GM19025 (cell line): ENCODE data around the gene C17orf50.
A peak's percentile ranks its signal among the peaks of the same experiment; 100 is the strongest.
"Not testable (repeated sequence)": the region's sequence is repeated elsewhere in the genome, so short reads cannot be mapped to it uniquely, and the experiment has no call there.

ENCODE experiments used
- ATAC-seq: cut with Tn5 transposase; IDR thresholded peaks from one replicate; pipeline ENCODE4 v1.9.1; 2021; ENCODE audit warnings: mild to moderate bottlenecking, low read depth, moderate library complexity; ENCODE audit not compliant: unreplicated experiment

The C17orf50 gene

DNA sequence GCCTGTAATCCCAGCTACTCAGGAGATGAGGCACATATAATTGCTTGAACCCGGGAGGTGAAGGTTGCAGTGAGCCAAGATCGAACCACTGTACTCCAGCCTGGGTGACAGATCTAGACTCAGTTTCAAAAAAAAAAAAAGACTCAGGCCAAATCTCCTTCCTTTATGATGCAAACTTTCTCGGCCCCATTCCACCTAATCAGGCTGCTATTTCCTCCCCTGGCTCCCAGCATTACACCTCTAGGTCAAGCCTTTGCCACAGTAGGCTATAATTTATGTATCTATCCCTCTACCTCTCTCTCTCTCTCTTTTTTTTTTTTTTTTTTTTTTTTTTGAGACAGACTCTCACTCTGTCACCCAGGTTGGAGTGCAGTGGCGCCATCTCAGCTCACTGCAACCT is 9.1 kb upstream of the C17orf50 start:
- not testable (repeated sequence) for ATAC-seq

DNA sequence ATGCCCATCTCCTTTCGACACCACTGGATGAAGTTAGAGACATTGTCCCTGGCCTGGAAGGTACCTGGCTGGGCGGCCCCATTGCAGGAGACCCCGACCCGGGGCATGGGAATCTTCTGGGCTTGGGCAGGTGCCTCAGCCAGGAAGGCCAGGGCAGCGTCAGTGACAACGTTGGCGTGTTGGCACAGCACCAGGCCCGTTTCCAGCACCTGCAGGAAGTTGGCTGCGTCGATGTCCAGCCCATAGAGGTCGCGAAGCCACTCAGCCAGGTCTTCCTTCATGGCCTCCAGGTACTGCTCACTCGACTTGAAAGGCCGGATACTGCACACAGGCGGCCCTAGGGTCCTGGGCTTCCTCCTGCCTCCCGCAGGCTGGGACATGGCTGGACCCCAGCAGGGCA is 8.2 kb upstream of the C17orf50 start:
- no peak for ATAC-seq

DNA sequence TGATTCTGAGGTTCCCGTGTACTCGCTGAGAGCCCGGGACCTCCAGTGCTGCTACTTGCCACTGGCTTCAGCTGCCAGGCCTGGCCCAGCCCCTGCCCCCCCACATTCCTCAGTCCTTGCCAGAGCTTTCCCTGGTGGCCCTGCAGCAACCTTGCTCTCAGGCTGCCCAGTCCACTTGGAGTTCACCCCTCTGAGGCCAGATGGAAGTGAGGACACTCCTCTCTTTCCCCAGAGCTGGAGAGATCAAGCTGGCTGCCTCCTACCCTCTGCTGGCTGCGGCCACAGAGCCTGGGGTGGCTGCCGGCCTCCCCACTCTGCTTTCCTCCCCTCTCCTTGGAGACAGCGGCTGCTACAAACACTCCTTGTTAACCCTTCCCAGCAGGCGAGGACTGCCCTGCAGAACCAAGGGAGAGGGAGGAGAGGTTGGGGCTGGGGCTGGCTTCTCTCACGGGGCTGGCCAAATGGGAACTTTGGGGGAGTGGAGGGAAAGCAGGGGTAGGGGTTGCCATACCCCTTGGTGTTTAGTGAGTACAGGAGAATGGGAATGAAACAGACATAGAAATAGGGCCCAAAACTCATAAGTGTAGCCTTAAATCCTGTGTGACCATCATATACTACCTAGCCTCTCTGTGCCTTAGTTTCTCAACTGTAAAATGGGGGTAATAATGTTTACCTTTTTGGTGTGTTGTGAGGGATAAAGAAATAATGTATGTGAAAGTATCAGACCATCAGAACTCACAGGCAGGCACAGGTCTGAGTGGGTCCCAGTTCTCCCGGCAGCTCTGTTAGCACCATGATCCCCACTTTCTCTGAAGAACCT is 7.5 kb upstream of the C17orf50 start, which contains the start of gene GAS2L2:
GAS2L2 (minus strand) TSS at position 295 of the 820 bp plus-strand sequence. CDS start 389 bp downstream, outside the sequence.
- ATAC-seq: no peak

DNA sequence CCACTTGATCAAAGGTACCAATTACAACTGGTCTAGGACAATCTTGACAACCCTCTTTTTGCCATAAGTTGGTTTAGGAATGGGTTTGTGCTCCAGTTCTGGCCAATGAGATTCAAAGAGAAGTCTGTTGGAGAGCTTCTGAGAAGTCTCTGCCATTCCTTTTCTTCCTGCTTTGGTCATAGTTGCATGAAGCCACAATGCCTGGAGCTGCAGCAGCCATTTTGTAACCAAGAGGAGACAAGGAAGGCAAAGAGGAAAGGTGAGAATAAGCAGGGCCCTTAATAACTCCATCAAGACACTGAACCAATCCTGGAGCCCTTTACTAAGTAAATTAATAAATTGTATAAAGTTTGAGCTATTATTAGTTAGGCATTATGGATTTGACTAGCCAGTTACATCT is 3.4 kb upstream of the C17orf50 start:
- no peak for ATAC-seq

DNA sequence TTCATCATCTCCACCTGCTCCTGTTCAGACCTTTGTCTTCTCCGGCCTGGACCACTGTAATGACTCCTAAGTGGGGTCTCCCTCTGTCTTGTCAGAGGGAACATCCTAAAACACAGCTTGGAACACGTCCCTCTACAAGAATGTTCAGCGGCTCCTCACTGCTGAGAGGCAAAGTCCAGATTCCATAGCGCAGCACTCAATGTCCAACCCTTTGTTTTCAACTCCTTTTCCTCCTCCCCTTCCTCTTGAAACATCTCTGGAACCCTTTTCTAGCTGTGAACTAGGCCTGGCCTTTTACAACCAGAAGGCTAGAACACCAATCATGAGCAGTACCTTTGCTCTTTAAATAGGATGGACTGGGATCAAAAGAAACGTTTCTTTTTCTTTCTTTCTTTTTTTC is 914 bp downstream of the C17orf50 start:
- ATAC-seq: no peak

DNA sequence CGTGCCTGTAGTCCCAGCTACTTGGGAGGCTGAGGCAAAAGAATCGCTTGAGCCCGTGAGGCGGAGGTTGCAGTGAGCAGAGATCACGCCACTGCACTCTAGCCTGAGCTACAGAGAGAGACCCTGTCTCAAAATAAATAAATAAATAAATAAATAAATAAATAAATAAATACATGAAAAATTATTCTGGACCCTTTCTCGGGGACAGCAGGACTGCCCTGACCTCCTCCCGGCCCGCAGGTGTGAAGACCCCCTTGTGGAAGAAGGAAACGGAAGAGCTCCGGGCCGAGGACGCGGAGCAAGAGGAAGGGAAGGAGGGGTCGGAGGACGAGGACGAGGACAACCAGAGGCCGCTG is 3.1 kb downstream of the C17orf50 start:
- ATAC-seq: no peak

DNA sequence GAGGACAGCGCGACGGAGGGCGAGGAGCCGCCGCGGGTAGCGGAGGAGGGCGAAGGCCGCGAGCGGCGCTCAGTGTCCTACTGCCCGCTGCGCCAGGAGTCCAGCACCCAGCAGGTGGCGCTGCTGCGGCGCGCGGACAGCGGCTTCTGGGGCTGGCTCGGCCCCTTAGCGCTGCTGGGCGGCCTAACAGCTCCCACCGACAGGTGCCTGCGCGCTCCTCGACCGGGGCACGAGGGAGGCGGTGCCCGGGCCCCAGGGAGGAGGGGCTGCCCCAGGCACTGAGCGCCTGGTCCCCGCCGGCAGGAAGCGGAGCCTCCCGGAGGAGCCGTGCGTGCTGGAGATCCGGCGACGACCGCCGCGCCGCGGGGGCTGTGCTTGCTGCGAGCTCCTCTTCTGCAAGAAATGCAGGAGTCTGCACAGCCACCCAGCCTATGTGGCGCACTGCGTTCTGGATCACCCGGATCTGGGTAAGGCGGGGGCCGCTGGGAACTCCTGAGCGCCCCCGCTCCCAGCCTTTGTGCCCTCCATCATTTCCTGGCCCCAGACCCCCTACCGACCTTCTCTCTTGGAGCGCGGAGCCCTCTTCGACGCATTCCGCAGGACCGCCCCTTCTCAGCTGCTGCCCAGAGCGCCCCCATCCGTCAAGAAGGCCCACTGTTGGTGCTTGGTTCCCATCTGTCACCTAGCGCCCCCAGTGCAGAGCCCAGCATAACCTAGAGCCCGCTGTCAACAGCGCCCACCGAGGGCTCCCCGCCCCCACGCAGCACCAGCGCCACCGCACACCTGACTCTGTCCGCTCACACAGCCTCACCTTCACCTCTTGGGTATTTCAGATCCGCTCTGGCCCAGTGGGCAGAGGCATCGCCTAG is 3.7 kb downstream of the C17orf50 start:
- peak; percentile 86 for ATAC-seq

DNA sequence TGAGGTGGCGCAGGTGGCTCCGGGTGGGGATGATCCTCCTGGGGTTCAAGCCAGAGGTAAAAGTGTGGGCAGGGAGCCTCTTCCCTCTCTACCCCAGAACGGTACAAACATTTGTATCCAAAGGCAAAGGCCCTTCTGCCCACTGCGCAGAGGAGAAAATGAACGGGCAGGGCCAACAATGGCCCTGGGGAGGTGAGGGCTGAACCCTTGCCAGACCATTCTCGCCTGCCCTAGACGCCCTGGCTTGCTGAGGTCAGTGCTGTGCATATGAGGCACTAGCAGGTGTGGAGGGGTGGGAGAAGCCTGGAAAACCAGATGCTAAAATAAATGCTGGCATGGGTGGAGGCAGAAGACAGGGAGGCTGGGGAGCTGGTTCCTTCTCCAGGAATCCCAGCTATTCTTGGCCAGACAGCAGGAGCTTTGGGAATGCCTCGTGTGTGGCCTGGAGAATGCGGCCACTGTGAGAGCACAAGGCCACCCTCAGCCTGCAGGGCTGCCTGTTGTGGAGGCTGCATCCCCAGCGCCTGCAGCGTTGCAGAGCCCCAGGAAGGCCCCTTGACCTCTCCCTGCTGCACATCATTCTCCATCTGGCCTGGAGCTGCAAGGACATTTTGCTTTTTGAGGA is 4.5 kb downstream of the C17orf50 start:
- ATAC-seq: no peak

DNA sequence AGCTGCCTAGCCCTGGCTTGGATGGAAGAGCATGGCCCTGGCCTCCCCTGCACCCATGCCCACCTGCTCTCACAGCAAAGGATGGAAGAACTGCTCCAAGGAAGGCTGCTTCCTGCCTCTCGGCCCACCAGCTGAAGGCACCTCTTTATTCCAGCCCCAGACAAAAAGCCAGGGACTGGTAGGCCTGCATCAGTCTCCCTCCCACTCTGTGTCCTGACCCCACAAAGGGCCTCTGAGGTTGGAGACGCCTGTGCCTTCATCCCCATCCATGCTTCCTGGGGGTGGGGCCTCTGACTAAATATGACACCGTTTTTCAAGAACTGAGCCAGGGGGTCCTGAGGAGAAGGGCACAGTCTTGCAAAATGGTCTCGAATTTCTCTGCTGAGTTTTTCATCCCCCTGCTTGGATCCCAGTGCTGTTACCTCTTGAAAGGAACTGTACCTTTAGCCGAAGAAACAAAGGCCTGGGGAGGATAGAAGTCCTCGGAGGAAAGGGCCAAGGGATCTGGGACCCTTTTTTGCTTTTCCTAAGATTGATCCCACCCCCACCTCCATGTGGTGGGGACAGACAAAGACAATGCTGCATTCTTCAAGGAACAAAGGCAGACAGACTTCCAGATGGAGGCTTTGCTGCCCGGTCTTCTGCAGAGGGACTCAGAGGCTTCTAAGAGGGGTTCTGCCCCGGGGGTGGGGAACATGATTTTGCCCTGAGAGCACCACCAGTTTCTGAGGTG is 5.2 kb downstream of the C17orf50 start:
- ATAC-seq: no peak

DNA sequence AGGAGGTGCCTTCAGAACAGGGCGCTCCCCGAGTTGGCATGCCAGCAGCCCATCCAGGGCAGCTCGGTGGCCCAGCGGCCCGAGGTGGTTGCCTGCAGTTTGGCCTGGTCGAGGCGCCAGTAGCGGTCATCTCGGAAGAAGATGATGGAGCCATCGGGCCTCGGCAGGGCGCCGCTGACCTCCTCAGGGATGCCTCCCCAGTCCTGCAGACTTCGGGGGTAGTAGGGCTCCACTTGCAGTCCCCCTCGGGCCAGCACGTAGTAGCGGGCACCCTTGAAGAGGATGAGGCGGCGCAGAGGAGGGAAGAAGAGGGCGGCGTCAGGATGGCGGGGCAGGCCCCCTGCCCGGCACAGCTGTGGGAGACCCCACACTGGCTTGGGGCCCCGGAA is 5.8 kb downstream of the C17orf50 start:
- no peak for ATAC-seq

DNA sequence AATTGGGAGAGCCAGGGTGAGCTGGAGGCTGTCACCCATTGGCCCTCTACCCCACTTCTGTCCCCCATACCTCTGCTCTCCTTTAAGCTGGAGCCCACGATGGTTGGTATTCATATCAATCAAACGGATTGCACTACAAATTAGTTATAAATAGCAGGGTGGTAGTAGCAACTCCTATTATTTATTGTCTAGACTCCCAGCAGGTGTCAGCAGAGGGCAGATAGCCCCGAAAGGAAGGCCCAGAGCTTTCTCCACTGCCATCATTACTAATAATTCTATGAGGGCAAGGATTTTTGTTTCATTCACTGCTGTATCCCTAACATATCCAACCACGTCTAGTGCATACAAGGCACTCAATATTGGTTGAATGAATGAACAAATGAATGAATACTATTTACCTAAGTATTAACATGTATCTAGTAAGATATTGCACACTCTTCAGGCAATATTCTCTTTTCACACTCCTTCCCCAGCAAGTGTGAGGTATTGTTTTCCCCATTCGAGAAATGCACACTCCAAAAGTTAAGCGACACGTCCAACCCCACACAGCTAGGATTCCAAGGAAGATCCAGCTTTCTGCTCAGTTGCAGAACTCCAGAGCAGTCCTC is 6.3 kb downstream of the C17orf50 start:
- ATAC-seq: no peak

DNA sequence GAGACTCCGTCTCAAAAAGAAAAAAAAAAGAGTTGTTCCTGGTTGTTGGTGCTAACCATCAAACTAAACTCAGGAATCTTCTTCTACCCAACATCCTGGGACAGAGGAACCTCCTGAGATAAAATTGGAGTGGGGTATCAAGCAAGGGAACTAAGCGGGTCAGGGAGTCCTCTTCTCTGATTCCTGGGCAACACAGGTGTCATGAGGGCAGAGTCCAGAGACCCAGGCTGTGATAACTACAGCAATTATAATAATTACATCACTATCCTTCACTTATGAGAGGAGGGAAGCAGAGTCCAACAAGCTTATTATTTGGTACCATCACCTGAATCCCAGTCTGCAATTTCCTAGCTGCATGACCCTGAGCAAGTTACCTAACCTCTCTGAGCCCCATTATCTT is 8.1 kb downstream of the C17orf50 start:
- no peak for ATAC-seq

DNA sequence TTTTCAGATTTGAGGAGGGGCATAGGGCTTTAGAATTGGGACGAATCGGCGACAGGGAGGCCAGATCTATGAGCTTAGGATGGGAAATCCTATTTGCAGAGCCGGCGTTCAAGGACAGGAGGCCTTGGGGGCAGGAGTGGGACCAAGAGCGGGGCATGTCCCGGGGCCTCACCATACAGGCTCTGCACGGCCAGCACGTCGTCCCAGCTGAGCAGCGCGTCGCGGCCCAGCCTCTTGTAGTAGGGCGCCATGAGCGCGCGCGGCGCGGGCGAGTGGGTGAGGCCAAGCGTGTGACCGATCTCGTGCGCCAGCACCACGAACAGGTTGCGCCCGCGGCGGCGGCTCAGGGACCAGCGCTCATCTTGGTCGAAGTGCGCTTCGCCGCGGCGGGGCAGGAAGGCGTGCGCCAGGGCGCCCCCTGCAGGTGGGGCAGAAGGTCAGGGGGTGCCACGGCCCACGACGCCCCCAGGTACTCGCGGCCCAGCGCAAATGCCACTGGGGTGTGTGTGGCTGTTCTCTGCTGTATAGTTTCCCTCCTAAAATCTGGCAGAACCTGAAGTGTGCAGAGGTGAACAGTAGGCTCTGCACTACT is 9.3 kb downstream of the C17orf50 start:
- no peak for ATAC-seq

DNA sequence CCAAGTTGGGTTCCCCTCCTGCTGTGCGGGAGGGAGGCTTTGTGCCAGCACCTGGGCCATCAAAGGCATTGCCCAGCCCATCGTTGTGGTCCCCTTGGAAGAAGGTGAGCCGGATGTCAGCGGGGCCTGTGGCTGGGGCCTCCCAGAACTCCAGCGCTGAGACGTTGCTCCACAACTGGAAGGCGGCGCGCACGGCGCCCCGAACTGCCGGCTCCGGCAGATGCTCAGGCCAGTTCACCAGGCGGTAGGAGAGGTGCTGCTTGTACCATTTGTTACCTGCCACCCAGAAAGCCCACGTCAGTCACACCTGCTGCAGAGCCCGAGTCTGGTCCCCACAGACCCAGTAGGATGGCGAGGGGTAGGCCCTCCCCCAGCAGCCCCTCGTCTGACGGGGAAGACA is 12.4 kb downstream of the C17orf50 start:
- no peak for ATAC-seq

DNA sequence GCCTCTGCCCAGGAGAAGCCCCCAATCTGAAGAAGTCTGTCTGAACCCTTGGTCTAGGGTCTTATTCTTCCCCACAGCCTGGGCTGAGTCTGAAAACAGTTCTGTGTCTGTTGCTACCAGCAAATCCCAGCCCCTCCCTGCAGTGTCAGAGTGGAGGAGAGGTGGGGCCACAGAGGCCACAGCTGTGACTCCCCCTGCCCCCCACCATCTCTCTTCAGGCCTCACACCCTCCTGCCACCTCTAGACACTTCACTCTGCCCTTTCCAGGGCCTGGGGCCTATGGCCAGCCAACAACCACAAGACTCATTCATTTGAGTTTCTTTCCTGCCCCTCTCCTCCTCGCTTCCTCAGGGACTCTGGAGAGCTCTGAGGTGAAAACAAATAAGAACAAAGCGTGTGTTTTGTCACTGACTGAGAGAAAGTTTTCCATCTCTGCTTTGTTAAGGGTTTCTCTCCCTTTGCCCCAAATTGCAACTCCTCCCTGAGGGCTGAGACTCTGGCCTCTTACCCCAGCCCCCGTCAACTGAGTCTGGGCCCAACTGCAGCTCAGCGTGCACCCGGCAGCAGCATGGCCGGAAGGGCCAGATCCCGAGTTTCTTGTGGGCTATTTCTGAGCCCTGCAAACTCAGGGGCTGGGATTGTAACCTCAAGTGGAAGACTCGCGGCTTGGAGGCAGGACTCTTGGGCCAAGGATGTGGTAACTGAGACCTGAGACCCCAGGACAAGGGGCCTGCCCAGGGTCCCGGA is 13.2 kb downstream of the C17orf50 start:
- ATAC-seq: no peak

DNA sequence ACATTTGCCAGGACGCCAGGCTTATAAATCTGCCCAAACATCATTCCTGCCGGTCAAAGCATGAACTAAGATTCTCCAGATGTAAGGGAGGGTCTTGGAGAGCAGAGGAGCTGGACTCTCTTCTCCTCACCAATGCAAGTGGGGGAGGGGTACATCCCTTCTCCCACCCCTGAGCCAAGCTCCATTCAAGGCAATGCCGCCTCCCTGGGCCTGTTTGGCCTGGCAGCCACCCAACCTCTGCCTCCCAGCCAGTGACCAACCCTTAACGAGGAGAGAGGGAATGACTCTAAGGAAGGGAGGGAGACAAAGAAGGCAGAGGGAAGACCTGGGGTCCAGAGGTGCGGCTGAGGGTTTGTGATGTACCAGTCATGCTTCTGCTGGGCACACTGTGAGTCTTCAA is 13.8 kb downstream of the C17orf50 start:
- no peak for ATAC-seq

DNA sequence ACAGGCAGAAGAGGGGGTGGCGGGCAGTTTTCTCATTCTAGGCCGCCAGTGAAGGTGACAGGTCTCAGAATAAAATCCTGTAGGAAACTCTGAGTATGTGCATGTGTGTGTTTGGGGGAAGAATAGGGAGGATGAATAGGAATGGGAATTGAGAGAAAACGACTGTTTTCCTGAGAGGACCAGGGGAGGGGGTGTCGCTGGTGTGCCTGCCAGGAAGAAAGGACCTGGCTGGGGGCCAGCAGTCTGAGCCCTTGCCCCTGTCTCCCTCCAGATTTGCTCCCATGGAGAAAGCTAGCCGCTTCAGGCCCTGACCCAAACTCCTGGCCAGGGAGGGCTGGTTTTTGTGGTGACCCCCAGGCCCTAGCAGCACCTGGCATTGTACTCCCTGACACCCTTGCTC is 14.4 kb downstream of the C17orf50 start:
- ATAC-seq: no peak

DNA sequence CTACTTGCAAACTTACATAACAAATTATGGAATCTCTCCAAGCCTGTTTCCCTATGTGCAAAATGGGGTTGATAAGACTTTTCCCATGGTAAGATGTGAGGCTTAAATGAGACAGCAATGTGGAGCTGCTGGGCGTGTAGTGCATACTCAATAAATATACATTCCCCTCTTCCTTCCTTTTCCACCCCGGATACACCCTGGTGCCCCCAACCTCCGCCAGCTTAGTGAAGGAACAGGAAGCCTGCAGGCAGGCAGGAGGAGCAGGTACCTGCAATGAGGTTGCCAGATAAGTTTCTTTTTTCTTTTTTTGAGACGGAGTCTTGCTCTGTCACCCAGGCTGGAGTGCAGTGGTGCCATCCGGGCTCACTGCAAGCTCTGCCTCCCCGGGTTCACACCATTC is 14.9 kb downstream of the C17orf50 start:
- no peak for ATAC-seq

DNA sequence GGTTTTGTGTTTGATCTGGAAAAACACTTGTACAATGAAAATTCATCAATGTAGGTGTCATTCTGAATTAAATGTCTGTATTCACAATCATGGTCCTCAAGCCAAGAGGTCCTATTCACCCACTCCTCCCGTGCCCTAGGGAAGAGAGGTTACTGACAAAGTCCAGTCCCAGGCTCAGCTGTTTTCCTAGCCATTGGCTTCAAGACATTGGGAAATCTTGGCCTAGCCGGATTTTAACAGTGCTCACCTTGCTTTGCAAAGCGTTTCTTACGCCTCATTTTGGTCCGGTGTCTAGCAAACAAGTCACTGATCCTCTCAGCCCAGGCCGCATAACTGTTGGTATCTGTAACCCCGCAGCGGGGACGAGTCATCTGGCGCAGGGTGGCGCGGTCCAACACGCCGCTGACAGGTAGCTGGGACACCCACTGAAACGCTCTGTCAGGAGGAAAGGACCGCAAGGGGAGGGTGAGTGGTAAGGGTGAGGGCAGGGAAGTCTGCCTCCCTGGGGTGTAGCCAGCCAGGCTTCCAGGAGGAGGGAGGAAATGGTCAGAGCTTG is 18.0 kb downstream of the C17orf50 start:
- ATAC-seq: no peak
